IPS DF 19.7 (cell line): ENCODE measurements around the gene EEF2.

Source experiments
- DNase-seq: peaks from one replicate; pipeline ENCODE4 v3.0.0-alpha.2; 2013; ENCODE audit warnings: low read depth, low spot score

EEF2 gene

DNA sequence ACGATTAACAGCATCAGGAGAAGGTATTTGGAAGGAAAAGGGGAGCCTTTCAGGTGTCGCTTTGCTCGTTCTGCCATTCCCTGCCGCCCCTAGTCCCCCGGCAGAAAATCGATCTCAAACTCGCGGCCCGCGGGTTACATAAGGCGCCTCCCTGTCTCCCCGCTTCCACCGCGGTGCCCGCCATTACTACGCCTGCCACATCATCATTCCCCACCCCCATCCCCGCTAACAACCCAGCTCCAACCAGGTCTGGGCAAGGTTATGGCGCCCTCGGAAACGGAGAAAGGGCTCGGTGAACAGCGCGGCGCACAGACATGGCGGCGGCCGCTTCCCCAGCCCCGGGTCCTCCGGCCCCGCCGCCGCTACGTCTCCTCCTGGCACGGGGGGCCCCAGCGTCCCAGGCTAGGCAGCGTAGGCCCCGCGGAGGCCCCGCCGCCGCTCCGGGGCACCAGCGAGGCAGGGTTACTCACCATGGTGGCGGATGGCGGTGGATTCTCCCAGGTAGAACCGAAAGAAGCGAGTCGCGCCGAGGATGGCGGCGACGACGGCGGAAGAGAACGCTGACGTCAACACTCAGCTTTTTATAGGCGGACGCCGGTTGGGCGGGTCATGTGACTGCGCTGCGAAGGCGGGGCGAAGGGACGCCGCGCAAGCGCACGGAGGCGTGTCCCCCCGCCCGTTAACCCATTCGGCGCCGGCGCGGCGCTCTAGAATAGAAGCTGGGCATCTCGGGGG, at the start of gene EEF2:
TSS of gene EEF2 (minus strand) at position 556 of the 735 bp plus-strand sequence. CDS start at position 473, 83 bp downstream.
- DNase-seq: no peak

DNA sequence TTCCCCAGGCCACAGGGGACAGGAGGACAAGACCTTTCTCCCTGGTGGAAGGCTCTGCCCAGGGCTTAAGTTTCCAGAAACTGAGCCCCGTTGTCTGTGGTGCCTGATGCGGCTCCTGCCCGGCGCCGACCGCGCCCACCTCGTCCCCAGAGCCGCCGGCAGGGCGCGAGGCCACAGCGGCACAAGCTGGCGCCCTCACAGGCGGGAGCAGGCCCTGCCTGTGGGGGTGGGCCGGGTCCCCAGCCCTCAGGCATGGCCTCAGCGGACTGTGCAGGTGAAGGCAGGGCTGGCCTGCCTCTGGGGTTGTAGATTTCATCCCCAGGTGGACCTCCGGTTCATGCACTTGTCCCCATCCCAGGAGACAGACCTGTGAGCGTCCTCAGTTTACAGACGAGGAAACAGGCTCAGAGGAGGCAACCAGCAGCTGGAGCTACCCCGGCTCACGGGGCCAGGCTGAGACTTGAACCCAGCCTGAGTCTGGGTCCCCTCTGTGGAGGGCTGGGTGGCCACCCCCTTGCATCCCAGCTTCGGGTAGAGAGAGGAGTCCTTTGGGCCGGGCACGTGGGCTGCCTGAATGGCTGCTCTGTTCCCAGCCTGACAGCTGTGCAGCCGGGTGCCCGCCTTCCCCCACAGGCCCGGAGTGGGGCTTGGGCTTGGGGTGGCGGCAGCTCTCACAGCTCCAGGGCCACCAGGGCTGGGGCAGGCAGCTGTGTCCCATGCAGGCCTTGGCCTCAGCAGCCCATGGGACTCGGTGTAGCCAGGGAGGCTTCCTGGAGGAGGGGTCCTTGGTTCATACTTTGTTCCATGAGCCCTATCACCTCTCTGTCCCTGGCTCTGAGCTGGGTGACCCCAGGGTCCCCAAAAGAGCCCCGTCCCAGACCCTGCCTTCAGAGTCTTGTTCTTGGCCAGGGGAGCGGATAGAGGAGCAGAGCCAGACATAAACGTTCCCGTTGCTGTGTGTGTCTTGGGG, 49.1 kb upstream of the EEF2 start:
- DNase-seq: no peak

DNA sequence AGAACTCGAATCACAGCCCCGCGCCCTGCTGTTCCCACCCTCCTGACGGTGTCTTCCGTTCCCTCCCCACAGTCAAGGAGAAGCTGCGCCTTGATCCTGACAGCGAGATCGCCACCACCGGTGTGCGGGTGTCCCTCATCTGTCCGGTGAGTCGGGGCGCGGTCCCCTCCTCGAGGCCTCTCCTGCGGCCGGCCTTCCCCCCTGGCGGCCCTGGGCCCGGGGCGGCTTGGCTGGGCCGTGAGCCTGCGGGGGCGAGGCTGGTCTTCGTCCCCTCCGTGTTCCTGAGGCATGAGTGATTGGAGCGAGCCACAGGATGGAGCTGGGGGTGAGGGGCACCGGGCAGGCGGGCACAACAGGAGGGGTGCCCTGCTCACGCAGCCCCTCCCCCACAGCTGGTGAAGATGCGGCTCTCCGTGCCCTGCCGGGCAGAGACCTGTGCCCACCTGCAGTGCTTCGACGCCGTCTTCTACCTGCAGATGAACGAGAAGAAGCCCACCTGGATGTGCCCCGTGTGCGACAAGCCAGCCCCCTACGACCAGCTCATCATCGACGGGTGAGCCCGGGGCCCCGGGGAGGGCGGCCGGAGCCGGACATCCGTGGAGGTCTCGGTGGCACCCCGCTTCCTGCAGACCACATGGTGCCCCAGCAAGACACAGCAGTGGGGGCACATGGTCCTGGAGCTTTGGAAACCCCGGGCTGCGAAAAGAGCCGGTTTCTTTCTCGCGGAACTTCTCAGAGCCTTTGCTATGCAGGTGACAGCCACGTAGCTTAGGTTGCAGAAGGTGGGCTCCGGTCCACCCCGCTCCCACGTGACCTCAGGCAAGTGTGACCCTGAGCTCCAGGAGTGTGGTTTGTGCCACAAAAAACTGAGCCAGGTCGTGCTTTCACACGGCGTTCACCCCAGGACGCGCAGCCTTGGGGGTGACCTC, 48.0 kb upstream of the EEF2 start:
- no peak for DNase-seq

DNA sequence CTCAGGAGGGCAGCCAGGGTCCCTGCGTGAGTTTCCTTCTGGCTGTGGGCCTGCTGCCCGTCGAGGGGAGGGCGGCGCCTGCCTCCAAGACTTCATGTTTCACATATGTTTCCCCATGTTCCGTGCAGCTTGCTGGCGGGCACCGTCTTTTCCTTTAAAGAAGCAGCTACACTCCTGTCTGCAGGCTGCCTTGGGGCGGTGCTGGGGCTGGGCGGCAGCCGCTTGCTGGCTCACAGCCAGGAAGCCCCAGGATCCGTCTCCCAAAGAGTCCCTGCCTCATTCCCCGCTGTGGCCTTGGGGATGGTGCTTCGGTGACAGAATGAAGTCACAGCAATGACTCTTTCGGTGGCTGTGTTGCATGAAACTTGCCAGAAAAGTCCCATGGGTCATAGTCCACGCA, 47.2 kb upstream of the EEF2 start:
- DNase-seq: no peak

DNA sequence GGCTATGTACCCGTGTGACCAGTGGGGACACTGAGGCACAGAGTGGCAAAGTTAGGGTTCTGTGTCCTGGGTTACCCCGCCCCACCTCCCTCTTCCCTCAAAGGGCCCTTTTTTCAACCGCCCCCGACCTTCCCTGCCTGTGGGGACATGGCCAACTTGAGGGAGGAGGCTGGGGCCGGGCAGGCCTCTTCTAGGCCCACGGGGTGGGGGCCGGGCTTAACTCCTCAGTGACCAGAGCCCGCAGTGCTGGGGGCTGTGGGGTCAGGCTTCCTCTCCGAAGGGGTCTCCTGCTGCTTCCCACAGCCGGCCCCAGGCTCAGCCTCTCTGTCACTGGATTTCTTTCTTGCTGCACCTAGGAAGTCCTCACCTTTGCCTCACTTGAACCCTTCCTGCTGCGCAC, 46.2 kb upstream of the EEF2 start:
- no peak for DNase-seq

DNA sequence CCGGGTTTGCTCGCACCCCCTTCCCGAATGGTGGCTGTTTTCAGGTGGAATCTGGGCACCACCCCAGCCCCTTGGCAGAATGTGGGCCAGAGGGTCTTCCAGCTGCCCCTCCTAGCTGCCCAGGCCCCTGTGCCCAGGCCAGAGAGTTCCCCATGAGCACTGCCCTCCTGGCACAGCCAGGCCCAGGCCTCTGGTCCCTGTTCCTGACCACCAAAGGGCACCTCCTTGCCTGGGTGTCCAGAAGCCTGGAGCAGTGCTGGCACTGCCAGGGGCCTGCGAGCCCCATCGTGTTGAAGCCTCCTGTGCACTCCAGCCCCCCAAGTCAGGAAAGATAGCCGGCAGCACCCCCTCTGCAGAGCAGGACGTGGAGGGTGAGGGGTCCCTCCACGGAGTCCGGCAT, 45.7 kb upstream of the EEF2 start:
- no peak for DNase-seq

DNA sequence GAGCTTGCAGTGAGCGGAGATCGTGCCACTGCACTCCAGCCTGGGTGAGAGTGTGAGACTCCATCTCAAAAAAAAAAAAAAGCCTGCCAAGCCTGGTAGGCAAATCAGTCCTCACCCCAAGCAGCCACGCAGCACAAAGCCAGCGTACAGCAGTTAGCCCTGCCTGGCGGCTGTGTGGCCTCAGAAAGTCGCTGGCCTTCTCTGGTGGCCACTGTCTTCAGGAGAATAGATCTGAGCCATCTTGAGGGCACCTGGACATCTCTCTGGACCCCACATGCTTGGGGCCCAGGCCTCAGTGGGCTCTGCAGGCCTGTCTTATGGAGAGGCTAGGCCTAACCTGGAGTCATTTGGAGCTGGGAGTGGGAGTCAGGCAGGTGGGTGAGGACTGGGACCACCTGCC, 45.3 kb upstream of the EEF2 start:
- no peak for DNase-seq

DNA sequence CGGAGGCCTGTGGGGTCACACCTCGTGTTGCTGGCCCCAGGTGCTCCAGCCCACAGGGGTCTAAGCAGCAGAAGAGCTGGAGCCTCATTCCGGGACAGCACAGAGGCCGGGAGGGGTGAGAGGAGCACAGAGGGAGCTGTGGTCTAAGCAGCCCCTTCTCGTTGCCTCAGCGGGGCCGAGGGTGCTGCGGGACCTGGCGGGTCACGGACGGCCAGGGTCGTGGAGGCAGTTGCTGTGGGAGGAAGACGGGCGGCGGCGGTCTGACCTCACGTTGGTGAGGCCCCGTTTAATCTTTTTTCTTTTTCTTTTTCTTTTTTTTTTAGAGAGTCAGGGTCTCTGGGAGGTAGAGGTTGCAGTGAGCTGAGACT, 44.0 kb upstream of the EEF2 start:
- no peak for DNase-seq

DNA sequence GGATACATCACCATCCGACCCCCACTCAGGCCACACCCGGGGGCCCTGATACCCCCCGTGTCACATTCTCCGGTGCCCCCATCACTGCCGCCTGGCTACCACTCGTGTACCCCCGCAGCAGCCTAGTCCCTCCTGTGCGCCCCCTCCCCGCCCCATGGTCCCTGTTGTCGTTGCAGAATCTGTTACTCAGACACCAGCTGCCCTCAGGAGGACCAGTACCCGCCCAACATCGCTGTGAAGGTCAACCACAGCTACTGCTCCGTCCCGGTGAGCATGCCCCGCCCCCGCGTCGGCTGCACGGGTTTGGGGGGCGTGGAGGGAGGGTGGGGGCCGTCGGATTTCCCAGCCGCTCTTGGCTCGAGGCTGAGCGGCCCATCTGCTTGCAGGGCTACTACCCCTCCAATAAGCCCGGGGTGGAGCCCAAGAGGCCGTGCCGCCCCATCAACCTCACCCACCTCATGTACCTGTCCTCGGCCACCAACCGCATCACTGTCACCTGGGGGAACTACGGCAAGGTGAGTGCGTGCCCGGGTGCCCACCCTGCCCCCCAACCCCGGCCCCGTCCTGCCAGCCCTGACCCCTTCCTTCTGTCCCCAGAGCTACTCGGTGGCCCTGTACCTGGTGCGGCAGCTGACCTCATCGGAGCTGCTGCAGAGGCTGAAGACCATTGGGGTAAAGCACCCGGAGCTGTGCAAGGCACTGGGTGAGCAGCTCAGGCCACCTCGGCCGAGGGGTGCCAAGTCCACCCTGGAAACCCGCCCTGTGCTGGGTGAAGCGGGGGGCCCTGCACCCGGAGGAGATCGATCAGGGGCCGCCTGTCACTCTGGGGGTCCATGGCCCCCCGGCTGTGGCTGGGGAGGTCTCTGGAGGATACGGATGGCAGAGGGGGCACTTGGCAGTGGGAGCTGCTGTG, 43.3 kb upstream of the EEF2 start:
- no peak for DNase-seq

DNA sequence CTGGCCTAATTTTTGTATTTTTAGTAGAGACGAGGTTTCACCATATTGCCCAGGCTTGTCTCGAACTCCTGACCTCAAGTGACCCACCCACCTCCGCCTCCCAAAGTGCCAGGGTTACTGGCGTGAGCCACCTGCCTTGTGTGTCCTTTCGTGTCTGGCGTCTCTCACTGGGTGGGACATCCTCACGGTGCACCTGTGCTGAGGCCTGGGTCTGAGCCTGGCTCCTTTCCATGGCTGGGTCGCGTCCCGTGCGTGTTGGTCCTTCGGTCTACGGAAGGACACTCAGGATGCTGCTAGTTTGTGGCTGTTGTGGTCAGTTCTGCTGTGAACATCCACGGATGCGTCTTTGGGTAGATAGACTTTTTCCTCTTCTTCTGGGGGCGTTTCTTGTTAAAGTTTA, 41.9 kb upstream of the EEF2 start:
- no peak for DNase-seq

DNA sequence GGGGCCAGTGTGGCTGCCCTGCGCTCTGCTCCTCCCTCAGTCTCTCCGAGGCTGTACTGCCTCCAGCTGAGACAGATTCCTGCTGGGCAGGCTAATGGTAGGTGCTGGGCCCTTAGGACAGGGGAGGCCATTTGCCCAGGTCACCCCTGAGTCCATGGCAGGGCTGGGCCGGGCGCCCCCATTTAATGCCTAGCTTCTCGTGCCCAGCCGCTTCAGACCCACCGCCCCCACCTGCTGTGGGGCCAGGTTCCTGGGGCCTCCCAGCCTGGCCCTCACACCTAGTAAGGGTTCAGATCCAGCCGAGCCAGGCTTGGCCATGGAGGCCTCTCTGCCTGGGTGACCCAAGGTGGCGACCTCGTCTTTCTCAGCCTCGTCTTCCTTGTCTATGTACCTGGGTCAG, 40.1 kb upstream of the EEF2 start:
- no peak for DNase-seq

DNA sequence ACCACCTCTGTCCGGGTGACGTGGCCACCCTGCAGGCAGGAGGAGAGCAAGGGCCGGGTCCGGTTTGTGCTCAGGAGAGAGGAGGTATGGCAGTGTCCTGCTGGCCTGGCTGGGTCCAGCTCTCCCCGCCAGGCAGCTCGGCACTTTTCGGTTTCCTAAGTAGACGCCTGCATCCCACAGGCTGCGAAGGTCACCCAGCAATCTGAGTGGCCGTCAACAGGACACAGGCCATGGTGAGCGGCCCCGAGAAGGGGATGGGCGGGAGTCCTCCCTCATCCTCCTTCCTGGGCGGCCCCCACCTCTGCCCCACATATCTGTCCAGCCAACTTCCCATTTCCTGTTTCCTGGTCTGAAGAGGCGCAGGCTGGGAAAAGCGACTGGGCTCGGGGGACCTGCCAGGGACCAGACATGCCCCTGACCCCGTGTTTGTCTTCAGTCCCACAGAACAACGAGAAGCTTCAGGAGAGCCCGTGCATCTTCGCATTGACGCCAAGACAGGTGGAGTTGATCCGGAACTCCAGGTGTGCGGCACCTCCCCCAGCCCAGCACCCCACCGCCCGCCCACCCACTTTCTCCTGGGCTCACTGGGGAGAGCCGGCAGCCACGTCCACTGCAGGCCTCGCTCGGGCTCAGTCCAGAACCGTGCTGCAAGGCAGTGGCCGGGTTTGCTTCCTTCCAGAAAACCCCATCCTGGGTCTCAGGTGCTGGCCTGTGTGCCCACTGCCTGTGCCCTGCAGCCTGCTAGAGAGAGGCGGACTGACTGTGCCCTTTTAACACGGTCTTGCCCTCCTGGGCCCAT, 38.5 kb upstream of the EEF2 start:
- no peak for DNase-seq

DNA sequence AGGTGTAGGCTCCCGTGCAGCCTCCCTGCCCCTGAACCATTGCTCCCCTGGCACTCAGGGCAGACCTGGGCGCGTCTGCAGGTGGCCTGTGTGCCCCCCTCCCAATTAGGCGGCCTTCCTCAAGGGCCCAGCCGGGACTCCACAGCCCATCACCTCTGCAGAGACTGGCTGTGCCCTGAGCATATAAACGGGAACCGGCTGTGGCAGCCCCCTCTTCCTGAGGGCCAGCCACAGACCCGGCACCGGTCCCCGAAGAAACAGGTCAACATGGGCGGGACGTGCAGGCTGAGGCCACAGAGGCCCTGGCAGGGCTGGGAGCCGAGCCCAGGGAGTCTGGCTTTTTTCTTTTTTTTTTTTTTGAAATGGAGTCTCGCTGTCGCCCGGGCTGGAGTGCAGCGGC, 34.3 kb upstream of the EEF2 start:
- no peak for DNase-seq

DNA sequence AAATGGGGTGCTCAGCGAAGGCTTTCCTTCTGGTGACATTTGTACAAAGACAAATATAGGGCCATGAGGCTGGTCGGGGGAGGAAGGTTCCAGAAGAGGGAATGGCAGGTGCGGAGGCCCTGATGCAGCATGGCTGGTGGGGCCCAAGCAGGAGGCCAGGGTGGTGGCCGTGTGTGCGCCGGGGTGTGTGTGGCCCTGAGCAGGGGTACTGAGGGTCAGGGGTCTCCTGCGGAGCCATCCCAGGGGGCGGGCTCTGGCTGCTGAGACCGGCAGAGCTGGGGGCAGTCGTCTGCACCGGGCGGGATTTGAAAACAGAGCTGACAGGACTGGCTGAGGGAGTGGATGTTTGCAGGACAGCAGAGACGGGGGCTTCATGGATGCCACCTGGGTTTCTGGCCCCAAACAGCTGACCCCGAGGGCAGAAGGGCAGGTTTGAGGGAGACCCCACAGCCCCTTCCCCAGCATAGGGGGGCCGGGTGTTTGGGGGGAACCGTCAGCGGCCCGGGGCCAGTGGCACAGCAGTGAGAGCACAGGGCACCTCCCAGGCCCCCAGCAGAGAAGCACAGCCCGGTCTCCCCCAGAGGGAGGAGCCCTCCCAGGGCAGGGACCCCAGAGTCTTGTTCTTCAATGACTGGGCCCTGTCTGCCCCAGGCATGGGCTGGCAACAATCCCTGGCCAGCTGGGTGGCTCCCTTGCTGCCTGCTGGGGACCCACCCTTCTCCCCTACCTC, 33.7 kb upstream of the EEF2 start:
- DNase-seq: no peak

DNA sequence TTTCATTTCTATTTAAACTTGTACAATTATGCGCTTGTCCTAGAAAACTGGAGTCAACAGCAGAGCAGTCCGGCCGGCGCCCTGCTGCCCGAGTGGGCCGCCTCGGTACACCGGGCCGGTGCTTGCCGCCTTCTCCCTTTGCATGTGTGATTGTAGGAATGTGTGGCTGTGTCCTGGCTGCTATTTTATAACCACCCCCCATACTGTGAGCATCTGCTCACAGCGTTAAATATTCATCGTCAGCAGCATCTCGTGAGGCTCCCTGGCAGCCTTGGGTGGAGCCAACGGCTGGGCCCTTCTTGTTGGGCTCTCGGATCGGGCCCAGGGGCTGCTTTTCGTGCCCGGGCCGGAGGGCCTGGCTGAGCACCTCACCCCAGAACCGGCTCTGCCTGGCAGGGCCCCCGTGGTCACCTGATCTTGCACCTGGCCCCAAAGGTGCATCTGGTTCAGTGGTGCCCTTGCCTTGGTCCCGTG, 32.9 kb upstream of the EEF2 start:
- no peak for DNase-seq

DNA sequence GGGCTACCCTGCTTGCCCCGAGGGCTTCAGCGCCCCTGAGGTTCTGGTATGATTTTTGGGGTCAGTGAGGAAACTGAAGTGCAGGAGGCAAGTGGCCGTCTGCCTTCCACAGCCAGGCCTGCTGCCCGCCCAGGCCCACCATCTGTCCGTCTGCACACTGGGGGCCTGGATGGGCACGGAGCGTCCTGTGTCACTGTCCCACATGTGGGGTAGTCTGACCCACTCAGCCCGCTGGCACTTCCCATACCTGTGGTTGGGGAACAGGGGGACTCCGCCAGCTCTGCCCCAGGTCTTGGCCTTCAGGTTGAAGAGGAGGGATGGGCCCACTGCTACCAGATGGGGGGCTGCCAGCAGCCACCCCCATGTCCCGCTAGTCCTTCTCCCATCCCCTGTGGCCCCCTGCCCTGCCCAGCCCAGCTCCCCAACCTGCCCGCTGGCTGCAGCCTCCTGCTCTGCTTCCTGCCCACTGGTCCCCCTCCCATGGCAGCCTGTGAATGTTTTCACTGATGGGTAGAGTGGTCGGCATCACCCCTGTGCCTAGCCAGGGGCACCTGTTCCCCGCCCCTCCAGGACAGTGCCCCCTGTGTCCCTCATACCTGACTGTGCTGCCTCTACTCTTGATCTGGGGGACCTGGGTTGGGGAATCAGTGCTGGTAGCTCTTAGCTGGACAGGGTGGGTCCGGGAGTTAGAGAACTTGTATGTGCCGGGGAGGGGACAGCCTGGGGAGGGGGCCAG, 31.8 kb upstream of the EEF2 start:
- no peak for DNase-seq

DNA sequence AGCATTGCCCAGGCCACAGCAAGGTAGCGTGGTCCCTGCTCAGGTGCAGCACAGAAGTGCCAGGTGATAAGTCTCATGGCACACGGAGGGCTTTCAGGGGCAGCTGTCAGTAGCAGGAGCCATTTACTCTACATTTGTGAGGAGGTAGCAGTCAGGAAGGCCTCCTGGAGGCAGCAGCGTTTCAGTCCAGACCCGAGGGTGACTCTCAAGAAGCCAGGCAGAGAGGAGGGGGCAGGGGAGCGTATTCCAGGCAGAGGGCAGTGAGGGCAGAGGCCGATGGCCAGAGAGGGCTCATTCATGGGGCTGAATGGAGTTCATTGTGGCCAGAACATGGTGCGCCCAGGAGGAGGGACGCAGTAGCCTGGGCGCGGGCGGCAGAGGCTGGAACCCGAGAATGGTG, 31.2 kb upstream of the EEF2 start:
- no peak for DNase-seq

DNA sequence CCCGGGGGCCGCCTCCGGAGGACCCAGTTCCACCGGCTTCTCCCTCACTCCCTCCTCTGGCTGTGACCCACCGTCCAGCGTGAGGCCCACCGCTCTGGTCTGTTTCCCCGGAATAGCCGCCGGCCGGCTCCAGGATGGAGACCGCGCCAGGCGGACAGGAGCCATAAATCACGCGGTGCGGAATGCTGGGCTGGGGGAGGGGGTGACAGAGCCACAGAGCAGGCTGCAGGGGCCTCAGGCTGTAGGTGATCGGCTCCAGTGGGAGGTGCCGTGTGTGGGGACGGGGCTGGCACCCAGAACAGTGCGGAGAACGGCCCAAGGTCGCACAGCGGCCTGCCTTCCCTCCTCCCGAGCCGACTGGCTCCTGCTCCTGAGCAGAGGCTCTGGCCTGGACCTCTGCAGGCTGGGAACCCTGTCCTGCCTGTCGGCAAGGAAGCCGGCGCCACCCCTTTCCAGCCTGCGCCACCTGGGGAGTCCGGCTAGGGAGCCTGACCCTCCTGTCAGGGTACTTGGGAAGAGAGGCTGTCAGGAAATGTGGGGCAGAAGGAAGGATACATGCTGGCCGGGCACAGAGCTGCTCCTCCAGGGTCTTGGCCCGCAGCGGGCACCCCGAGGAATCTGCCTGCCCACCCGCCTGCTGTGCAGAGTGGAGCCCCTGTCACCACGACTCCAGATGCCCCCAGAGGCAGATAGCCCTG, 30.6 kb upstream of the EEF2 start:
- DNase-seq: no peak
